ENCODE data around the gene HAL.

DNA sequence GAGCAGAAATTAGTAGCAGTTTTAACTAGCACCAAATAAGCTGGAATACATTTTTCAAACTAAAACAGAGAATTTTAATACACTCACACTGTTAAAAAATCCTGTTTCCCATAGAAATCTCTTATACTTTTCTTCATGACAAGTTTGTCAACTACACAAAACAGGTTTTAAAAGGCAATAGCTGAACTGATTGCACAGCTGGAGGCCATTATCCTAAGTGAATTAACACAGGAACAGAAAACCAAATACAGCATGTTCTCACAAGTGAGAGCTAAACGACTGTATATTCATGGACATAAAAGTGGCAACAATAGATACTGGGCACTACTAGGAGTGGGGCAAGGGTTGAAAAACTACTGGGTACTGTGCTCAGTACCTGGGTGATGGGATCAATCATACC, 11.6 kb upstream of the HAL start:
- TF ChIP-seq ZNF274 (IDR thresholded peaks at IDR 0.05; ENCODE audit: low read depth, low read length) (no peak), YY1 (IDR thresholded peaks at IDR 0.05; ENCODE audit: insufficient read depth, insufficient read length) (no peak)
